Skin of body (tissue), 2 donors: ENCODE measurements around the gene TECPR2. TPM values are rescaled to one million over a fixed set of nuclear protein-coding genes. Genes with fewer than 3 reads are reported as not detected.

Experiments
- DNase-seq: peaks from one replicate; lab custom pipeline; 2025; lab: John Stamatoyannopoulos, UW
- total RNA-seq: library from RNA; depleted of rRNA; stranded (reverse); fragments of >200 nt; gene quantifications from one replicate; pipeline ENCODE4 v1.2.3, GENCODE V29; 2014

The TECPR2 gene
- total RNA-seq, 1 donor from 2014 or later: 8.5 TPM

DNA sequence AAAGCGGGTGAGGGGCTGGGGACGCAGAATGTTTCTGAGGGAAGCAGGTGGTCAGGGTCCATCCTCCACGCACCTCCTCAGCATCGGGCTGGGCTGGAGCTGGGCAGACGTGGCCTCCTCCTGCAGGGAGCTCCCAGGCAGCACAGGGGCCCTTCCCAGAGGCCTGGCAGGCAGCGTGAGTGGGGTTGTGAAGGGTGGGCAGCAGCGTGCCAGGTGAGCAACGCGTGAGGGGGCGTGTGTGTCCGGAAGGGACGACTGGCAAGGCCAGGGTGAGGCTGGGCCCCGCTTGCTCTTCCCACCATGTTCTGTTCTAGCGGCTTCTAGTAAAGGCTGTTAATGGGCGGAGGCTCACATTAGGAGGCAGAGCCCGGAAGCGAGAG, 129.8 kb downstream of the TECPR2 start:
- no peak for DNase-seq

DNA sequence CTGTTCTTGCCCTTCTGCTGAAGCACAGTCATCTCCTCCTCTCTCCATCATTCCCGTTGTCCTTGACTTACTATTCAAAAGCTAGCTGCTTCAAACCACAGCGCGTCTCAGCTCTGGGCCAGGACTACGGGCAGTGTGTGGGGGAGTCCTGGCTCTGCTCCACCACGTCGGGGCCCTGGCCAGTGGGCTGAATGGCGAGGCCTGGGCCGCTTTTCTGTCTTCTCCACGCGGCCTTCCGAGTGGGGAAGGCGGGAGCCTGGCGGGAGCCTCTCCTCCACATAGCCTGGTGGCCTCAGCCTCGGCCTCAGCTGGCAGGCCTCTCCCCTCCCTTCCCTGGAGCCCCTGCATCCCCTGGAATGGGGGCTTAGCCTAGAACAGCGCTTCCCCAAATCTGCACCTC, 130.4 kb downstream of the TECPR2 start:
- no peak for DNase-seq

DNA sequence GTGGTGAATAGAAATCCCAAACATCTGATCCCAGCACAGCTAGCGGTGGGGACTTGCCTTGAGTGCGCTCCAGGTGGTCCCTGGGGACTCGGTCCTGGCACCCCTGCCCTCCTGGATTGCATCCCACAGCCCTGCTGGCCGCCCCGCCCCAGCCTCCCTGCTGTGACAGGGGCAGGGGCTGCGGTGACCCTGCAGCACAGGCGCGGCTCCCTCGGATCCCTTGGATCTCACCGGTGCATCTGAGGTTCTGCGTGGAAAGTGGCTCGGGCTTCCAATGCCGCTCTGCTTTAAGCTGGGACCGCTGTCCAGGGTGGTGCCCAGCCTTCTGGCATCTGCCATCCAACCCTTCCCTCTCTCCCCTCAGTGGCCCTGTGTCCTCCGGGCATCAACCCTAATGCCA, 130.8 kb downstream of the TECPR2 start:
- DNase-seq: no peak

DNA sequence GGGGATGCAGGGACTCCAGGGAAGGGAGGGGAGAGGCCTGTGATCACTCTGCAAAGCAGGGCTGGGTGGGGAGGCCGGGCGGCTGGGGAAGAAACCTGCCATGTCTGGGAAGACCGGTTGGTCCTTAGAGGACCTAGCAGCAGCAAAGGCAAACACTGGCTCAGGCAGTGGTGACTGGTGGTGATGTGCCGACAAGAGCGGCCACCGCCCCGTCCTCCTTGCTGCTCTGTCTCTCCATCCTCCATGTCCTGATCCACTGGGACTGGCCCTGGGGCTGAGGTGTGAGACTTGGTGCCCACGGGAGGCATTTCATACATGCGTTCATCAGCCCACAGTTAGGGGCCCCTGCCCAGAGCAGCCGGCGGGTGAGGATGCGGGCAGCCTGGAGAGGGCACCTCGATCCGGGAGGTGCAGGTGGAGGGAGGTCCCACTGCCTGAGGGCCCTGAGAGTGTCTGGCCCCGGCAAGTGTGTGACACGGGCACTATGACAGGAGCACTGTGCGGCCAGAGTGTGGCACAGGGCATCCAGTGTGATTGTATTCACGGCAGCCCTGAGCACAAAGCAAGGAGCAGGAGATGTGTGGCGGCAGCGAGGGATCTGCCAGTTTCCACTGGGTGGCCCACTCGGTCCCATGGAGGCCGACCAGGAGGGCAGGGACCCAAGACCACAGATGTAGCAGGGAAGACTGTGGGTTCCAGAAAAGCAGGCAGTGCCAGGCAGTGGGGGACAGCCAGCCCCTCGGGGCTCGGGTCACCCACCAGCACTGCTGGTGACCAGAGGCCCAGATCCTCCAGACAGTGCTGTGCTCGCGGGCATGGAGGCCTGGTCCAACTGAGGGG, 133.0 kb downstream of the TECPR2 start:
- DNase-seq: no peak

DNA sequence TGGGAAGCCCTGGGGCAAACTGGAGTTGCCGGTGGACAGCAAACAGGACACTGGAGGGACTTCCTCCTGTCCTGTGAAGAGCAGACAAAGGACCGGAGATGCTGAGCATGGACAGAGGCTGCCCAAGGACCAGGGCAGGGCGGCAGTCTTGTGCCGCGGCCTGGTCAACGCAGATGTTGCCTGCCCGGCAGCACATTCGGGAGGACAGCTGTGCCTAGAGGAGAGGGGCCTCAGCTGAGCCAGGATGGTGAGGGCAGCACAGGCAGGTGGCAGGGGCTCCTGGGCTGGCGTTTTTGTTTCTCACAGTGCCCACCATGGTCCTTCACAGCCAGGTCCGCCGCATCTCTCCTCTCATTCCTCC, 133.6 kb downstream of the TECPR2 start:
- no peak for DNase-seq

DNA sequence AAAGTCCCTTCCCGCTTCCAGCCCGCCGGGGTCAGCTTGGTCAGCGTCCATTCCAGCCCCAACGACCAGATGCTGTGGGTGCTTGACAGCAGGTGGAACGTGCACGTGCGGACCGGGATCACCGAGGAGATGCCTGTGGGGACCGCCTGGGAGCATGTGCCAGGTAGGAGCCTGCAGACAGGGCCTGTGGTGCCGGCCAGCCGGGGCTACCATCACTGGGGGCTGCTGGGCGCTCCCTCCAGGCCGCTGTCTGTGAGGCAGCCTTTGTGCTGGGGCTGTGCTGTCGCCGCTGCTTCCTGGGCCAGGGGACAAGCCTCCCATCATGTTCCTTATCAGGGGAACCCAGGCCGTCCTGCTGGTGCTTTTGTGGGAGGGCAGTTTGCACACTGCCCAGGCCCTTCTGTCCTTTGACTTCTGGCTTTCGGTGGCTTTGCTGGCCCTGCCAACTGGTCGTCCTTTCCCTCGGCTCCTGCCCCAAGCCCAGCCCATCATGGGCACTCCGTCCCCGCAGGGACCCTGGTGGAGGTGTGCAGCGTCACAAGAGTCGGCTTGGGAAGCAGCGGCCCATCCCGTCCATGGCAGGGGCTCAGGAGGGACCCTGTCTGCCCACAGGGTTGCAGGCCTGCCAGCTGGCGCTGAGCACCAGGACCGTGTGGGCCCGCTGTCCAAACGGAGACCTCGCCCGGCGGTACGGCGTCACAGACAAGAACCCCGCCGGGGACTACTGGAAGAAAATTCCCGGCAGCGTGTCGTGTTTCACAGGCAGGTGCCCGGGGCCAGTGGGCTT, 134.4 kb downstream of the TECPR2 start:
- DNase-seq: no peak

DNA sequence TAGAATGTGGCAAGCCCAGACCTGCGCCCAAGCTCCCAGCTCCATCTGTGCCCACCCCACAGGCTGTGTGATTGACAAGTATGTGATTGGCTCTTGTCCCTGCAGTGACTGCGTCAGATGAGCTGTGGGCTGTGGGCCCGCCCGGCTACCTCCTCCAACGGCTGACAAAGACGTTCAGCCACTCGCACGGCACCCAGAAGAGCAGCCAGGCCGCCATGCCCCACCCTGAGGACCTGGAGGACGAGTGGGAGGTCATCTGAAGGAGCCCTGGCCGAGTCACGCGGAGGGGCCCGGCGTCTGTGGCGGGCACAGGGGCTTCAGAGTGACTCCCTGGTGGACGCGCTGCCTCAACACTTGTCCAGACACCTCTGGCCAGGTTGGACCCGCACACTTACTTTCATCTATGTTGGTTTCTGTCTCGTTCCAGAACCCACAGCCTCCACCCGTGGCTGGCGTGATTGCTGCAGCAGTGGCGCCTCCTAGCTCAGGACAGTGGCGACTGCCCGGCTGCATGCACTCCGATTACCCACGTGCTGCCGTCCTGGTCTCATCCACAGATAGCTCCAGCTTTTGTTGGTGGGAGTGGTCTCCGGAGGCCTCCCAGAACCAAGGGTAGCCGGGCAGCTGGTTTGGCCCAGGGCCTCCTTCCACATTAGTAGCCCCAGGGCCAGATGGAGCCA, 135.4 kb downstream of the TECPR2 start:
- DNase-seq: no peak

DNA sequence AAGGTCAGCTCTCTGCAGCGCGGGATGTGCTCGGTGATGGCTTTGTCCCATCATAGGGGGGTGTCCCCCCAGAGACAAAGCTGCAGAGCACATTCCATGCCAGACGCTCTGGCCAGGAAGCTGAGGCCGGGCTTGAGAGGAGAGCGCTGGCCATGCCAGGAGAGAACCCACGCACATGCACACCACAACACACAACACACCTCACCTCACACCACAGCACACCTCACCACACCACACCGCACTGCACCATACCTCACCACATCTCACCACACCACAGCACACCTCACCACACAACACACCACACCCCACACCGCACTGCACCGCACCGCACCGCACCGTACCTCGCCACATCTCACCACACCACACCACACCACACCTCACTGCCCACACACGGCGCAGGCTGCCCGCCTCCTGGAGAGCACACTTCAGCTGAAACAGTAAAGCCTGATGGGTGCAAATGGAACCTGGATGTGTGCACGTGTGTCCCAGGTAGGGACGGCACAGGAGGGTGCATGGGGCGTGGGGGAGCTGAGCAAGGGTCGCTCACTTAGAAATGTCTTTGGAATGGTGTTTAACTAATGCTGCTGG, 136.0 kb downstream of the TECPR2 start:
- DNase-seq: no peak

DNA sequence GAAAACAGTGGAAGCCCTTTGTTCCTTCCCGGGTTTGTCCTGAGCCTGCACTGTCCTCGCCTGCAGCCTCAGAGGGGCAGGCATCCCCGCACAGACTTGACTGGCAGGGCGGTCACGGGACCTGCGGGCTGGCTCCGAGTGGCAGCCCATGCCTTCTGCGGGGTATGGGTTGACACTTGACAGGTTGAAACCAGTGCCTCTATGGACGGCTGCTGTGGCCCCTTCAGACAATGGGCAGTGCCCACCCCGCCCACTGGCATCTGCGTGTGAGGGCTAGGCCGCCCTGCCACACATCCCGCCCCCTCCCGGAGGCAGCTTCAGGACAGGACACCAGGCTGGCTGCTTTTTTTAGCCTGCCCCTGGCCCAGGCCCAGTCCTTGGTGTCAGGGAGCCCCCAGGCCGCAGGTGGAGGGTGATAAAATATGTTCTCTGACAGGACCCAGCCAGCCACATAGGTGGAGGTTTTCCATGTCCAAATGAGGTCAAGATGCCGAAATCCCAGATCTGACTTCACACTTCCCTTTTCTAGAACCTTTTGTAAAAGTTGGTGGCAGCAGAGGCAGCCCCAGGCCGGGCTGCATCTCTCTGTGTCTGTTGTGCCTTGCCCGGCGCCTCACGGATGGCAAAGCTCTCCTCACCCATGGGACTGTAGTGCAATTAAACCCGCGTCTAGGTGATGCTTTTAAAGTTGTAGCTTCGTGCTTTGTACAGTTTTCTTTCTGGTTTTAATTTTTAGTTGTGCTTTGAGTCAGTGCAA, 136.8 kb downstream of the TECPR2 start:
- DNase-seq: no peak

DNA sequence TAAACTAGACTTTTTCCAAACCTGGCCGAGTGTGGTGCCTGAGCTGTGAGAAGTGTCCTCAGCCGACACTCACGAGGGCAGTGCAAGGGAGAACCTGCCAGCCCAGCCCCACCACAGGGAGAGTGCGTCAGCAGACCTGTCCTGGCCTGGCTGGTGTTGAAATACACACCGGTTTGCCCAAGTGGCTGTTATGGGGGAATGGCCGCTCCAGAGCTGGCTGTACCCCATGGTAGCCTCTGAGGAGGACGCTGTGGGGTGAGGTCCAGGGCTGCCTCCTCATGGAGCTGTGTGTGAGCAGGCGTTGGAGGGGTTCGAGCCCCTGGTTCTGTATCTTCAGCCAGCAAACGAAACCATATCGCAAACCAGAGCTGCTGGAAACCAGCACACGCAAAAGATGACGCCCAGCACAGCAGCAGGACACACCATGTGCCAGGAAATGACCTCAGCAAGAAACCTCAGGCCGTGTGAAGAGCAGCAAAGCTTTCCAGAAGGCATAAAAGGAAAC, 137.5 kb downstream of the TECPR2 start:
- peak; percentile 56 for DNase-seq

DNA sequence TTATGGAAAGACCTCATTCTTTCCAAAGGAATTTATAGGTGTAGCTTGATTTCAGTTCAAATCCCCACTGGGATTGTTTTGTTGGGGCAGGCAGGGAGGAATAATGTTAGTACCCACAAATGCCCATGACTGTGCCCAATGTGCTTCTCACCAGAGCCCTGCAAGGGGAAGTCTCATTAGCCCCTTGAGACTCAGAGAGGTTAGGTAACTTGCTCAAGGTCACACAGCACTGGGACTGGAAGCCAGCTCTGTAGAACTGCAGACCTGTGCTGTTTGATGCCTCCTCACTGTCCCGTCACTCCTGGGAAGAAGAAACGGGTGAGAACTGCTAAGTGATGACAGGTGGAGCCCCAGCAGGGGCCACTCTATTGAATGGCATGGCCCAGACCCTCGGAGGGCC, 138.0 kb downstream of the TECPR2 start:
- DNase-seq: no peak

DNA sequence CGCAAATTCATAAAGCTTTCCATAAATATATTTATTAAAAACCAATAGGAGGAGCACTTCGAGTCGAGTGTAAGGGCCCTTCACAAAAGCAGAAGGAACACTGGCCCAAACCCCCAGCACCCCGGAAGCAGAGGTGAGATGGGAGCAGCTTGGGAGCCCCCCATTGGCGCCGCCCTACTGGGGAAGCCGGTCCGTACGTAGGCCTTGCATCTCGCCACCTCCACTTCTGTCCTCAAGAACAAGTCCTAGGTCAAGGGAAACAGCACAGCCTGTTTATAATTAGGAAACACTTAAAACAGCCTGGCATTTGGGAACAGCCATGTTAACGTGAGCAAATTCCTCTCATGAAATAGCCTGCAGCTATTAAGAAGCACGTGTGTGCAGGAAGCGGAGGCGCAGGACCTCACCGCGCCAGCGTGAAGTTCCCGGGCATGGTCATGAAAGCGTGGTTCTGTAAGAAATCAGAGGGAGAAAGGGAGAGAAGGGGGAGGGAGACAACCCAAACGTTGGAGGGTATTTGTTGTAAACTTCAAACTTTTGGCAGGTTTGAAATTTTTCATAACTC, 139.1 kb downstream of the TECPR2 start:
- no peak for DNase-seq

DNA sequence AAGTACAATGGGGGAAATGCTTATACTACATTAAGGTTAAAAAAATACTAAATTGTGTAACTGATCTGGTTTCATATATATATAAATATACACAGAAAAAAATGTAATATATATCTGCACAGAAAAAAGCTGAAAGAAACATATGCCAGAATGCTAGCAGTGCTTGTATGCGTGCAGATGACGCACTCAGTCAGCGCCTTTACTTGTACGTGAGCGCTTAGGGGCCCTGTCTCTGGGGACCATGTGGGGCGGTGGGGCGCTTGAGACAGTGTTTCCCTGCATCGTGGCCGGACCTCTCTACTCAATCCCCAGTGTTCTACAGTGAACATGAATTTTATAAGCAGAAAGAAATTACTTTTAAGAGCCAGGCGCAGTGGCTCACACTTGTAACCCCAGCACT, 139.8 kb downstream of the TECPR2 start:
- DNase-seq: no peak

DNA sequence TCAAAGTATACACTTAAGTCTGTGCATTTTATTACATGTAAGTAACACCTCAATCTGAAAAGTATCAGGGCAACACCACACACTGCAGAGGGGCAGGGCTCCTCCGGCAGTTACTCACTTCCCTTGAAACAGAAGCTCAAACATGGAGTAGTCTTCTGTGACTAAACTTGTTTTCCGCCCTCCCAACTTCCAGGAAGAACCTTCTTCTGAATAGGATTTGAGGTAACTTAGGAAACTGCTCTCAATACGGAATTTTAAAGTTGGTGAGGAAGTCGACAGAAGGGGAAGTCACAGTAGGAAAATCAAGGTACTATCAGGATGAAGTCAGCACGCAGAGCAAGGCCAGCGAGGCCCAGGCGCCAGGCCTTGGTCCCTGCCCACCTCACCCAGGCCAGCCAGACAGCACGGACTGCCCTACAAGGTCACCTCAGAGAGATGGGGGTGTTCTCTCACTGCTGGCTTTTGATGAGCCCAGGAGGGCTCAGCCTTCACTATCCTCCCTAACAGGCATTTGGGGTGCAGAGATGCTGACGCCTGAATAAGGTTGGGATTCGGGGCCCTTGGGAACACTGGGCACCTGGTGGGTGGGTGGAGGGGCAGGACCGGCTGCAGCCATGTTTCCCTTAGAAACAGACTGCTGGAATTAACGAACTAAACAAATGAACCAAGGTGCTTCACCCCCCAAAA, 141.0 kb downstream of the TECPR2 start:
- DNase-seq: no peak

DNA sequence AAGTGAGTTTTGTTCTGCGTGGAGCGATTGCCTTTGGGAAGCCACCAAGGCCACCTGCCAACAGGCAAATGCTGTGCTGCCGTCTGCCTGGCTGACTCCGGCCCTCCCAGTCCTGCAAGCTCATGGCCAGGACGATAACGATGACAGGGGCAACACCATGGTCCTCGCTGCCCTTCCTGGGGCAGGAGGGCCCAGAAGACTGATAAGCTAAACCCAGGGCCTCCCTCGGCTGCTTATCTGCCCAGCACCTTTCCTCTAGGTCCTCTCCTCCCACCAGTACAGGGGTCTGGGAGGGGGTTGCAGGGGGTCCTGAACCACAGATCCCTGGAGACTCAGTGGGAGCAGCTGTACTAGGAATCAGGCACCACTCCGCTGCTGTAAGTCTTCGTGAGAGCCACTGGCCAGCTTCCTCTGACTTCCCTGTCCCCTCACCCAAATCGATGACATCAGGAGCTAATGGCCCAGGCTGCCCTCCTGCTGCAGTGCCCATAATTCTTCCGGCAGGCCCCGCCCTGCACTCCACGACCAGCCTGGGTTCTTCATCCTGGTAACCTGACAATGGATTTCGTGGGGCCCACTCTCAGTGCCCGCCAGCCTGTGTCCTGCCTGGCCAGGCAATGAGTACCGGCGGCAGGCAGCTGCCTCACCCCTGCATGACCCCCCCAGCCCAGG, 141.7 kb downstream of the TECPR2 start:
- no peak for DNase-seq

DNA sequence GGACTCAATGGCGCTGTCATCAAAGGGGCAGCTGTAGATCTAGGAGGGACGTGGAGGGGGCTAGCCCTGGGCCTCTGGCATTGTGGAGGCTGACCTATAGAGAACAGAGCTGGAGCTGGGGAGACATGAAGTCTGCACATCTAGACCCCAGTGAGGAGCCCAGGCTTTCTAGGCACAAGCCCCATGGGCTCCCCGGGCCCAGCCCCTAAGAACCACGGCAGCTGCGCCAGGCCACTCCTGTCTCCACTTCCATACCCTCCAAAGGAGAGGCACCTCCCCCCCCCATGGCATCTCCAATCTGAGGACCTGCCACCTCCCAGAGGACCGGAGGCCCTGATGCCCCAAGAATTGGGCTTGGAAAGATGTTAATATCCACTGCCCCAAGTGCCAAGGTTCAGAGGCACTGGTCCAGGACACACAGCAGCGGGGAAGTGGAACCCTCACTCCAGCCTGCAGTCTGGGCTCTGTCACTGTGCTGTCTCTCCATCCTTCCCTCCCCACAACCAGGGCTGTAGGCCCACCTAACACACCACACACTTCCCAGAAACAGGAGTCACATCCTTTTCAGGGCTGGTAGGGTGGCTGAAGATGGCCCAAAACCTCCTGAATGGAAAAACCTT, 142.4 kb downstream of the TECPR2 start:
- DNase-seq: no peak

DNA sequence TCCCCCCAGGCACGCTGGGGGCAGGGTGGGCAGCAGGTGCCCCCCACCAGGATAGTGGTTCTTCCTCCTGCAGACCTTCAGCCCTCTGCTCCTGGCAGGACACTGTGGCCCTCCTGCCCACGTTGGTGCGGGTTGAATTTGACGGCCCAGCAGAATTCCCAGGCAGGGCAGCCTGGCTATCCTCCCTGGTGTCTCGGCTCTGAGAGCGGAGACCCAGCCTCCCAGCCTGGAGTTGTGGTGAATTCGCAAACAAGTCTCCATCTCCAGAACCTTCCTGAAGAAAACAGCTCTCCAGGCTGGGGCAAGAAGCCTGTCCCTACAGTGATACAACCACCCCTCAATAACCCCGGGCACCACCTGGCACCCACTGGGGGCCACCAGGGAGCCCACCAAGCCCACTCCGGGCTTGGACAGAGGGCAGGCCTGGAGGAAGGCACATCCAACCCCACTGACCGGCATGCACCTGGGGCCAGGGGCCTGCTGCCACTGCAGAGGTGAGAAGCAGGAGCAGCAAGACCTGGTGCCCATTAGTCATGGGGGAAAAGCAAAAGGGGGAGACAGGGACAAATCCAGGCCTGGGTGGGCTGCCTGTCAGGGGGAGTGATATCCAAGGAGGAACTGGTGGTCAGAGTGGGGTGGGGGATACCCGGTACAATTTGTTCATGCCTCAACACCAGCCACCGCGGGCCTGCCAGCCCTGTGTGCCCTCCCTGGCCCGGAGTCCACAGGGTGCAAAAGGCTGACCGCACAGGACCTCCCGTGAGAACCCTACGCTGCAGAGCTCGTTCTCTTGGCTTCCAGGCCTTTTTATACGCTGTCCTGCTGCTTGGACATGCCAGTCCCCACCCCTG, 143.3 kb downstream of the TECPR2 start:
- no peak for DNase-seq

DNA sequence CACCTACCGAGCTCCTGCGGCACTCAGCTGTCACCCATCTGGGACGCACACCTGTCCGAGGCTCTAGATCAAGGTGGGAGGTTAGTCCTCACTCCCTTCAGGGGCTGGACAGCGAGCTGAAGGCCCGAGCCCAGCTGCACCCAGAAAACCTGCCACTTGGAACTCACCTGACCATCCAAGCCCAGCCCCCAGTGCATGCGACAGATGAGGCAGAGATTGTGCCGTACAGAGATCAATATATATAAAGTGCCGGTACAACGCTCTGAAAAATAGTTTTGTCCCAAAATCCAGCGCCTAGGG, 143.8 kb downstream of the TECPR2 start:
- no peak for DNase-seq
